CD4-positive, alpha-beta T cell treated with Interleukin-15 for 1 hour (primary cell): ENCODE data around the gene ECE2.
A peak's percentile ranks its signal among the peaks of the same experiment; 100 is the strongest.
"Not testable (repeated sequence)": the region's sequence is repeated elsewhere in the genome, so short reads cannot be mapped to it uniquely, and the experiment has no call there.

Experiments used
- DNase-seq: peaks from one replicate; pipeline ENCODE4 v3.0.0-alpha.2; 2020

ECE2 gene

DNA sequence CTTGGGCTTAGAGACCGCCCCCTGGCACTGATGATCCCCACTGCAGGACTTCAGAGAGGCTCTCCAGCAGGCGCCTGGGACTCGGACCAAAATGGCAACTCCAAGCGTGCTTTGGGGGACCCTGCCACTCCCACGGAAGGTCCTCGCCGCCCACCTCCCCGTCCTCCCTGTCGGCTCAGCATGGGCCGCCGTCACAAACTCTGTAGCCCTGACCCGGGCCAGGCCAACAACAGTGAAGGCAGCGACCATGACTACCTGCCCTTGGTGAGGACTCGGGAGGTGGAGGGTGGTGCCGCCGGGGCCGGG lies 34.7 kb upstream of the ECE2 start:
- DNase-seq = no peak

DNA sequence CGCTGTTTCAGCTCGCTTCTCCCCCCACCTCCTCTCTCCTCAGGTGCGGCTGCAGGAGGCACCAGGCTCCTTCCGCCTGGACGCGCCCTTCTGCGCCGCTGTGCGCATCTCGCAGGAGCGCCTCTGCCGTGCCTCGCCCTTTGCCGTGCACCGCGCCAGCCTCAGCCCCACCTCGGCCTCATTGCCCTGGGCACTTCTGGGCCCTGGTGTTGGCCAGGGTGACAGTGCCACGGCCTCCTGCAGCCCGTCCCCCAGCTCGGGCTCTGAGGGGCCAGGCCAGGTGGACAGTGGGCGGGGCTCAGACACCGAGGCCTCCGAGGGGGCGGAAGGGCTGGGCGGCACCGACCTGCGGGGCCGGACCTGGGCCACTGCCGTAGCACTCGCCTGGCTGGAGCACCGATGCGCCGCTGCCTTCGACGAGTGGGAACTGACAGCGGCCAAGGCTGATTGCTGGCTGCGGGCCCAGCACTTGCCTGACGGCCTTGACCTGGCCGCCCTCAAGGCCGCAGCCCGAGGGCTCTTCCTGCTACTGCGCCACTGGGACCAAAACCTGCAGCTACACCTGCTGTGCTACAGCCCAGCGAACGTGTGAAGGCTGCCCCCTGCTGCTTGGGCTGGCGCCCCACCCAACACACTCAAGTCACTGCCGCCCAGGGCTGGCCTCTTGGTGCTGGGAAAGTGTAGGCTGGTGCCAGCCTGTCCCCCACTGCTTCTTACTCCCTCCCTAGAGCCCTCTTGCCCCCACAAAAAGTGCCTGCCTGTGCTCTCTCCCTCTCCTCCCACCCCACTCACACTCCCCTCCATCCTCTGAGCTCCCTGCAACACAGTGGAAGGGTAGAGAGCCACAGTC lies 34.1 kb upstream of the ECE2 start:
- DNase-seq = no peak

DNA sequence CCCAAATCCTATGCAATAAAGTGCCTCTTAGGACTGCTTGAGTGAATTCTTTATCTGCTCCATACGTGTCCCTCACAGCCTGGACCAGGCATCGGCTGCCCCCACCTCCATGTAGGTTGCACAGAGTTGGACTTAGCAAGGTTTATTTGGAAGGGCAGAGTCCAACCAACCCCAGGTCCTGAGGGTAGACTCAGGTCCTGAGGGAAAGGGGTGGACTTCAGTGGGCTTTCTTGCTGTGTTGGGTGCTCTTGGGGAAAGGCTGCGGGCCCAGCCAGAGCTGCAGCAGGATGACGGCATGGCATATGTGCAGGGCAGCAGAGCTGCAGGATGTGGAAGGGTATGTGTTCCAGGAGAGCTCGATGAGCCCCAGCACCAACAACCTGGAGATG lies 33.5 kb upstream of the ECE2 start:
- no peak for DNase-seq

DNA sequence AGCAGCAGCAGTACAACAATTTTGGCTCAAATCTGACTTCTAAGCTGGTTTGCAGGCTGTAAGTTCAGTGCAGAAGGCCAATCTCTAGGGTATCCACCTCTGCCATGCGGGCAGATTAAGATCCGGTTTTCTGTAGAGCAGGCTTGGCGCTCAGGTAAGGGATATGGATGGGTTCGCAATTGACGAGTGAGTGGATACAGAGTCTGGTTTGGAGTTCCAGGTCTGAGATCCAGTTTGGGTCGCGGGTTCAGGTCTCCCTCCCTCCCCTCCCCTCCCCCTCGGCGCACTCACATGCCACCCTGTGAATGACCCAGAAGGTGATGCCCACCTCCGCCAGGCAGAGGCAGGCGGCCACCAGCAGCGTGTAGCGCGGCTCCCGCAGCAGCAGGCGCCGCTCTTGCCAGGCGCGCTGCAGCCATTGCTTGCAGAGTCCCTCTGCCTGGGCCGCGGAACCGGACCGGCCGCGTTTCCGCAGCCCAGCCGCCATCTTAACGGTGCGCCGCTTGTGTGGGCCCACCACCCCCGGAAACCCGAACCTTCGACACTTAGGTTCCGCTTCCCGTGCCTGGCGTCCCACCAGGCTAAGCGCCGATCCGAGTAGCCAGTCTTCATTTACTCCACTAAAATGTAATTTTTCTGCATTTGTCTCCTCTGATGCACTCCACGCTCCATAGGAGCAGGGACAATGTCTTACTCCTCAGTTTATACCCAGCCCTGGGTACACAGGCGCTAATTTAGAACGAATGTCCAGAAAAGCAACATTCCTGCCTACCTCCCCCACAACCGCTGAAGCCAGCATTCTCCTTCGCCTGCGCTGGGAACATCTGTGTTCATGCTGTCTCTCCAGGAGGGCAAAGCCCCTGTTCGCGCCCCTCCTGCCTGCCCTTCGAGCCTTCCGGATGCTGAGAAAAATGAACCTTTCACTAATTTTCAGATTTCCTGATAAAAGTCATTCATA lies 27.1 kb upstream of the ECE2 start, which contains the start of gene ALG3:
Gene ALG3, minus strand, starts transcription at position 509 of the 958 bp plus-strand sequence. Its CDS starts 22 bp downstream, at position 487.
- DNase-seq = peak; percentile 82

DNA sequence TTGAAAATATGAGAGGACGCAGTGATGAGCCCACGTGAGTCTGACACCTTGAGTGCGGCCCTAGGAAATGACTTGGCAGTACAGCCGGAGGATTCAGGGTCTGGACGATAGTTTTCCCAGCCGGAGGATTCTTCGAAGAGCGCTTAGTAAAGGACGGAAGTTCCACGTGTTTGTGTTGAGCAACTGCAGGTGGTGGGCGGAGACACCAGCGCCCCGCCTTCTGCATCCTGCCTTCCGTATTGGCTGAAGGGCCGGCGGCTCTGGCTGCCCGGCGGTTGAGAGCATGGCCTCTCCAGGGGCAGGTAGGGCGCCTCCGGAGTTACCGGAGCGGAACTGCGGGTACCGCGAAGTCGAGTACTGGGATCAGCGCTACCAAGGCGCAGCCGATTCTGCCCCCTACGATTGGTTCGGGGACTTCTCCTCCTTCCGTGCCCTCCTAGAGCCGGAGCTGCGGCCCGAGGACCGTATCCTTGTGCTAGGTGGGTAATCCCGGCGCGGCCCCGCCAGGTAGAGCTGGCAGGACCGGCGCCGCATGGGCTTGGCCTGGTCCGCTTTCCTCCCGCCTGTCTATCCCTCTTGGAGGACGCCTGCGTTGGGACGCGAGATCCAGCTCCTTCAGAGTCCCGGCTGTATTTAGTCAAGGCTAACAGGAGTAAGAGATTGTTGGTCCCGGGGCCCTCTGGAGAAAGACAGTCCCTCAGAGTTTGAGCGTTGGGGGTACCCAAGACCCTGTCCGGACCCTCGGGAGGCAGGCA lies 26.2 kb upstream of the ECE2 start, which contains the start of gene EEF1AKMT4:
Gene EEF1AKMT4, plus strand, starts transcription at position 261 of the 755 bp plus-strand sequence. Its CDS starts 23 bp downstream, at position 284.
- DNase-seq = peak; percentile 98

DNA sequence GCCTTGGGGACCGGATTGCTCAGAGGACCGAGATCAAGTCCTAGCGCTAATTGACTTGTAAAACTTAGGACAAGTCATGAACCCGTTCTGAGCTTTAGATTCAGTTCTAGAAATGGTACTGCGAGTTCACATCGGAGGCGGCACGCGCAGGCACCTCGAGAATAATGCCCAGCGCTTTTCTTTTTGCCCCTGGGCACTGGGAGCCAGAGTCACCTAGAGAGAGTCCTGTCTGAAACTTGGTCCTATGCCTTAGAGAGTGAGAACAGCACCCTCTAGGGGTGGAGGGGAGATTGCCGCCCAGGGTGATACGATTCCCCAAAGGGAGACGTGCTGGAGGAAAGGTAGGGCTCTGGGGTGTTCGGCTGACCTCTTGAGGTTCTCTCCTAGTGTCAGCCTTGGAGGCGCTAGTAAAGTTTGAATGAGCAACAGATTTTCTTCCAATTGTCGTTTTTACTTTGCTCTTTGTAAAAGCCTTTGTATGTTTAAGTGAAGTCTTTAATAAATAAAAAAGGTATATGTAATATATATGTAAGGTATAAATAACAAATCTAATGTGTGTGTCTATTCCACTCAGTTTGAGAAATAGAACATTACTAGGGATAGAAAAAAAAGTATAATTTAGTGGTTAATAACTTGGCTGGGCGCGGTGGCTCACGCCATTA lies 25.5 kb upstream of the ECE2 start:
- DNase-seq = peak; percentile 86

DNA sequence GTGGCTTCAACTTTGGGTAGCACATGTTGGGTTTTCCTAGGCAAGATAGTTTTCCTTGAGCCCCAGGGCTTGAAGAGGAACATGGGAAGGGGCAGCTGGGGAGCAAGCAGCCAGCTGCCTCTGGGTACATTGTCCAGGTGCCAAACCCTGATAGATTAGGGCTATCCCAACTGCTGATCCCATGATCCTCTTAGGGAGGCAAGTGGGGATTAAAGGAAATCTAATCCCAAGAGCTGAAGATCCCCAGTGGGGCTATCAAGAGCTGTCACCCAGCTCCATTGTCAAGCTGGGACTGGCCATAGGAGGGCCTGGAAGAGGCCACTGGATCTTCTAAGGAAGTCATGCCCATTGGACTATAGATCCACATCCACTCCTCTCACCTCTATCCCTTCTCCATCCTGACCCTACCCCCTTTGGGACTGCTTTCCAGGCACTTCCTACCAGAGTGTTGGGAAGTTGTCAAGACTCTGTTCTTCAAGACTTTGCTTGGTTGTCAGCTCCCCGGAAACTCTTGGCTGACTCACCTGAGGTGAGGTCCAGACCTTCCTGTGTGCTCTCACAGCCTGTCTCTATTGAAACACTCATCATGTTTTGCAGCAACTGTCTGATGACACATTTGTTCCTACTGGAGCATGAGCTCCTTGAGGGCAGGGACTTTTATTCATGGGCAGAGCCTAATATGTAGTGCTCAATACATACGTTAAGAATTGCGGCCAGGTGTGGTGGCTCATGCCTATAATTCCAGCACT lies 20.4 kb upstream of the ECE2 start:
- no peak for DNase-seq

DNA sequence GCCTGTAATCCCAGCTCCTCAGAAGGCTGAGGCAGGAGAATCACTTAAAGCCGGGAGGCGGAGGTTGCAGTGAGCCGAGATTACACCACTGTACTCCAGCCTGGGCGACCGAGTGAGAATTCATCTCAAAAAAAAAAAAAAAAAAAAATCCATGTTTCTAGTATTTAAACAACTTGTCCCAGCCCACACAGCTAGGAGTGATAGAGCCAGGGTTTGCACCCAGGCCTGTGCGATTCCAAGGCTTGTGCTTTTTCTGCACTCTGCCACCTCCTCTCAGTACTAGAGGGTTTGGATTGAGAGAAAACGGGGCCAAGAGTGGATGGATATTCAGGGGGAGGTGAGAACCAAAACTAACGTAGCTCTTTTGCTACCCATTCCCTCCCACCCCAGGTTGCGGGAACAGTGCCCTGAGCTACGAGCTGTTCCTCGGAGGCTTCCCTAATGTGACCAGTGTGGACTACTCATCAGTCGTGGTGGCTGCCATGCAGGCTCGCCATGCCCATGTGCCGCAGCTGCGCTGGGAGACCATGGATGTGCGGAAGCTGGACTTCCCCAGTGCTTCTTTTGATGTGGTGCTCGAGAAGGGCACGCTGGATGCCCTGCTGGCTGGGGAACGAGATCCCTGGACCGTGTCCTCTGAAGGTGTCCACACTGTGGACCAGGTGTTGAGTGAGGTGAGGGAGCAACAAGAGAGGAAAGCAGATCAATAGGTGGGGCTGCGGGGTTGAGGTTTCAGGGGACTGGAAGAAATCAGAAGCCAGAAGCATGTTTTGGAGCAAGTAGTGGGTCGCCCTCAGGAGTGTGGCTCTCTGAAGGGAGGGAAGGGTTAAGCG lies 18.5 kb upstream of the ECE2 start:
- DNase-seq = no peak

DNA sequence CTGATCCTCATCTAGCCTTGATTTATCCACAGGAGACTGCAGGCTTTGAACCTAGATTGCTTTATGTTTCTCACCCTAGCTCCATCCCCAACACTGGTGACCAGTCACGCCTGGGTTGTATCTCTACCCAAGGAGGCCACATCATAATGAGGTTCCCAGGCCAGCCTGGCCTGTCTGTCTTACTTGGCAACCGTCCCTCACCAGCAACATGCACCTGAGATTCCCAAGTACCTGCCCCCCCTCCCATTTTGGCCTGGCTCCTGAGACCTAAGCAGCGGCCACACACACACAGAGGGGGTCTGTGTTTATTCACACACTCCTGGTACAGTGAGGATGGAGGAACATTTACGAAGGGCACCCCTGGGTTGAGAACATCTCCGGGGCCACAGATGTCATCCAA lies 16.9 kb upstream of the ECE2 start:
- DNase-seq = no peak

DNA sequence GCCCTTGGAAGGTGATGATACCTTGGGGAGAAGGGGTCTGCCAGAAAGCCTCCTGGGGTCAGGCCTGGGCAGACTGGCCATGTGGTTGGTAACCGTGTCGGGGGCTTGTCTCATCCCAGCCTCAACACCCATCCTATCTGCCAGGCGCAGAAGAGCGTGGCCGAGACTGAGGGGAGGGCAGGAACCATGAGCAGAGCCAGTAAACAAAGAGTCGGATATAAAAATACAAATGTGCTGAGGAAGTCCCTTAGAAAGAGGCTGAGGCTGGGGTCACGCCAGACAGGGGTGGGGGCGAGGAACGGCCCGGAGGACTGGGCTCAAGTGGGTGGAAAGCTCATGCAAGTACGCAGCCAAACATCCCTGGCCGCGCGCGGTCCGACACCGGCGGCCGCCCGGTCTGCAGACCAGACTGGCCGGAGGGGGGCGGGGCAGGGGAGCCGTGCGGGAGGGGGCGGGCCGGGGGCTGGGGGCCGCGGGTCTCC lies 16.4 kb upstream of the ECE2 start:
- DNase-seq = no peak

DNA sequence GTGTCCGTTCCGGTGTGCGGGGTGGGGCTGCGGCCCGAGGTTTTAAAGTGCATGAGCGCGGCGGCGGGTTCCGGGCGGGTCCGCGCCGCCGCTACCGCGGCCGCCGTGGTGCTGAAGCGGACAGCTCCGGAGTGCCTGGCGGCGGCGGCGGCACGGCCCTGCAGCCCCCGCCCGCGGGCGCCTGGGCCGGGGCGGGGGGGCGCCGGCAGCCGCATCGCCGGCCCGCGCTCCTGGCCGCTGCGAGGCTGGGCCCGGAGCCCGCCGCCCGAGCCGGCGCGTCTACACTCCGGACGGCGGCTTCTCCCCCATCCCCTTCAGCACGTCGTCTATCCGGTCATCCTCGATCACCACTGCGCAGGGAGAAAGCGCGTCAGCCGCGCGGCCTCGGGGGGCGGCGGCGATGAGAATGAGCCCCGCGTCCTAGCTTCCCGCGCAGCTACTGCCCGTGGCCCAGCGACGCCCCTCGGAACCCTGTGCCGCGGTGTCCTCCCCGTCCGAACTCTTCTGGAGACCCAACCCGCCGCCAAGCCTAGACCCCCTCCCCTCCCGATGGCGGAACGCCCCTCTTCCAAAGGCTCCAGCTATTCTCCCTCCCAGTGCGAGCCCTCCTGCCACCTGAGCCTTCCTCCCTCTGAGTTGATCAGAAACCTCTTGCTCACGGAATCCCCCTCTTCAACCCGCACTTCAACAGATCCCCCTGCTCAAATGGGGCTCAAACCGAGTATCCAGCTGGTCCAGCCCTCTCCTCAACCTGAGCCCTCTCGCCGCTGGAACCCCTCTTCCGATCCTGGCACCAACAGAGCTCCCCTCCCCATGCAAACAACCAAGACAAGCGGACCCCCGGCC lies 15.7 kb upstream of the ECE2 start:
- no peak for DNase-seq

DNA sequence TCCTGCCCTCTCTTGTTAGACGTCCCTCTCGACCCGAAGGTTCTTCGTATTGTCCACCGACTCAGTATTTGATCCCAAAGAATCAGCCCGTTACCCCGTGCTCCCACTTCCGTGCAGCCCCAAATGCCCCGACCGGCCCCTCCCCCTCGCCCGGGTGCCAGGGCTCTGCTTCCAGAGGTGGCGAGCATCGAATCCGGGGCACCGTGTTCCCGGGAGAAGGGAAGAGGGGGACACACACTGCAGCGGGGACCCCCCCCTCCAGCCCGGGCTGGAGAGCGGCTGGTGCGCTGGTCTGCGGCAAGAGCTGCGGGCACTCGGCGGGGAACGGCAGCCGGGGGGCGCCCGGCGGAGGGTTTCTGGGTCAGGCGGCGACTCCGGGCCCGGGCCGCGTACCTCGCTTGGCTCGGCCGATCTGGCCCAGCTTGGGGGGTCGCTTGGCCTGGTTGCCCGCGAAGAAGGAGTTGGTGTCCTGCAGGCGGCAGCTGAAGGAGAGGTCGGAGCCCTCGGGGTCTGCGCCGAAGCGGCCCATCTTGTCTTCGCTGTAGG lies 15.0 kb upstream of the ECE2 start:
- DNase-seq = no peak

DNA sequence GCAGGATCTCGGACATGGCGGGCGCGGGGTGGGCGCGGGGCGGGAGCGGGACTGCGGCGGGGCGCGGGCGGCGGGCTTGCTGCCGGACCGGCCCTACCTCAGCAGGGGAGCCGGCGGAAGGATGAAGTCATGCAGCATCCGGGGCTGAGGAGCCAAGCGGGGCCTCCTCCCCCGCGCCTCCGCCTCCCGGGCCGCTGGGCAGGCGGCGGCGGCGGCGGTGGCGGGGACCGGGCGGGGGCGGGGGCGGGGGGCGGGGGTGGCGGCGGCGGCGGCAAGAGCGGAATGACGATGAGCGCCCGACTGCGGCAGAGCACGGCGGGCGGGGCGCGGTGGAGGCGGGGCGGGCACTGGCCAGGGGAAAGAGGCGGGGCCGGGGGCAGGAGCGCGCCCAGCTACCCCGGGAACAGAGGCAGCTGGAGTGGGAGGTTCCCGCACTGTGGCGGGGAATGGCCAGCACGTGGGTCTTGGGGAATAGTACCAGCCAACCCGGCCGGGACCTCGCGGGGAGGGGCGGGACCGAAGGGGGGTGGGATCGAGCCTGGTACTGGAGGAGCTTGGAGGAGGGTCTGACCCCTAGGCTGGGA lies 14.5 kb upstream of the ECE2 start, which contains the start of gene CAMK2N2:
Gene CAMK2N2, minus strand, starts transcription at position 284 of the 584 bp plus-strand sequence. Its CDS starts 268 bp downstream, at position 16.
- peak; percentile 49 for DNase-seq

DNA sequence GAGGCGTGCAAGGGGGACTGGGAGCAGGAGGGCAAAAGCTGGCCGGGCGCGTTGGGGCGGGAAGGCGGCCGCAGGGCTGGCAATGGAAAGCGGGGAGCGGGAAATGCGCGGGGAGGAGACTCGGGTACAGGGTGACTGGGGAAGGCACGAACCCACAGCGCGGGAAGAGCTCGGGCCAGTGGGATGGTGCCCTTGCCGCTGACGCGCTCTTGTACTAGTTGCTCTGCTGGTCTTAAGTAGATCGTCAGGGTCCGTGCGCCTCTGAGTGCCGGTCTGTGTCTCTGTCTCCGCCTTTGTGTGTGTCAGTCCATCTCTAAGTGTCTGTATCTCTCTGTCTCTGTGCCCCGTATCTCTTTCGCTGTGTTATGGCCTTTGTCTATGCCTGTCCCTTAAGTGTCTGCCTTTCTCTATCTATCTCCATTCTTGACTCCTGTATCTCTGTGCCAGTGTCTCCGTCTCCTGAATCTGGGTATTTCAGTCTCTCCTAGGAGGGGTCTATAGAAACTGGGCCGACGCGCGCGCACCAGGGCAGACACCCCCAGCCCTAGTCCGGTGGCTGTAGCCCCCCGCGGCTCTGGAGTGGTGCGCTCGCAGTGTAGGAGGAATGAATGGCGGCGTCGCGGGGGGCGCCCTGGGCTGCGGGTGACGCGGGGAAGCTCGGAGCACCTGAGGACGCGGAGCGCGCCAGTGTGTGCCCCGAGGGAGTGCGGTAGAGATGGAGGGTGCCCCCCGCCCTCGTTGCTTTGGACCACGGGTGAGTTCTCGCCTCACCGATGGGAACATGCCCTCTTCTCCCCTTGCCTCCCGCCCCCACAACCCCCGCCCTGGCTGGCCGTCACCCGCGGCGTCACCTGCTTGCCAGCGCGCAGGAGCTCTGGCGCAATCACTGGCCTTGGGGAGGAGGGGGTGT lies 13.7 kb upstream of the ECE2 start:
- DNase-seq = peak; percentile 32

DNA sequence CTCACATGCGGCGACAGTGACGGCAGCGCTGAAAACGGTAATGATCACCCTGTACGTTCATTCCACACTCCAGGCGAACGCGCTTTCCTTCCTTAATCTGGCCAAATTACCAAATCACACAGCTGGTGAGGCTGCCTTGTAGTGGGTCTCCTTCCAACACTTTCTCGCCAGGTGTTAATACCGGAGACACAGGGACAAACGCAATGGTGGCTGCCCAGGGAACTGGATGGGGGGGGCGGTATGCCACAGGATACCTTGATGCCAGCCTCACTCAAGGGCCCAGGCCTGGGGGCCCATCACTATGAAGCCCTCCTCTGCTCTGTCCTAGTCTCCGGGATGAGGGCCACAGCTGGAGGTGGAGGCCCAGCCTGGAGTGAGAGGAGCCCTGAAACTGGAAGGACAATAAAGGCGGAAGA lies 13.1 kb upstream of the ECE2 start:
- no peak for DNase-seq

DNA sequence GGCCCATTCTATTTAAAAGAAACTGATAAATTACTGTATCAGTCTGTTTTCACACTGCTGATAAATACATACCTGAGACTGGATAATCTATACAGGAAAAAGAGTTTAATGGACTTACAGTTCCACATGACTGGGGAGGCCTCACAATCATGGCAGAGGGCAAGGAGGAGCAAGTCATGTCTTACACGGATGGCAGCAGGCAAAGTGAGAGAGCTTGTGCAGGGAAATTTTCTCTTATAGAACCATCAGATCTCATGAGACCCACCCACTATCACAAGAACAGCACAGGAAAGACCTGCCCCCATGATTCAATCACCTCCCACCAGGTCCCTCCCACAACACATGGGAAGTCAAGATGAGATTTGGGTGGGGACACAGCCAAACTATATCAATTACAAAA lies 8.6 kb upstream of the ECE2 start:
- not testable (repeated sequence) for DNase-seq

DNA sequence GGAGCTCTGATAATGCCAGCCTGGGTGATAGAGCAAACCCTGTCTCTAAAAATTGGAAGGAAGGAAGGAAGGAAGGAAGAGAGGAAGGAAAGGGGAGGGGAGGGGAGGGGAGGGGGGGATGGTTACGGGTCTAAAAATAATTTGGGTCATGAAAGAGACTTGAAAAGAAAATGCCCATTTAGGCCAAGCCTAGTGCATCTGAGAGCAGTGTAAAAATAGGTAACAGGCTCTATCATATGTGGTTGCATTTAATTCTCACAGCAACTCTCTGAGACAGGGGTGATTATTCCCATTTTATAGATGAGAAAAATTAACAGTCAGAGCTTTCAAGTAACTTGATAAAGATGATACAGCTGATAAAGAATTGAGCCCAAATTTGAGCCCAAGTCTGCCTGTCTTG lies 3.6 kb upstream of the ECE2 start:
- no peak for DNase-seq

DNA sequence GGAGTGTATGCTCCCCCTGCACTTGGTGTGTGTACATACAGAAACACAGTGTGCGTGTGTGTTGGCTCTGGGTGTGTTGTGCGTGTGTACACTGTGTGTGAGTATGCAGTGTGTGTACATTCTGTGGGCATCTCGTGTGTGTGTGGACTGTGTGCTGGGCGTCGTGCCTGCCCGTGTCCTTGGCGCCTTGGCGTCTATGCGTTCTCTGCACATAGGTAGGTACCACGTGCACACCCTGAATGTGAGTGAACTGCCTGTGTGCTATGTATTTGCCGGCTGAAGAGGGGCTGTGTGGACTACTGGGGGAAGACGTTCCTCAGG lies 481 bp upstream of the ECE2 start:
- no peak for DNase-seq
